Stimulated activated CD8-positive, alpha-beta memory T cell treated with anti-CD3 and anti-CD28 coated beads, Interleukin-12 subunit alpha, Interleukin-12 subunit beta, amount 100 ng/mL, for 1 hour (primary cell): Measurements from ENCODE around the gene GLOD5.

Experiments used
- DNase-seq: peaks from one replicate; pipeline ENCODE4 v3.0.0-alpha.2; 2020; ENCODE audit warnings: low read depth

The GLOD5 gene

DNA sequence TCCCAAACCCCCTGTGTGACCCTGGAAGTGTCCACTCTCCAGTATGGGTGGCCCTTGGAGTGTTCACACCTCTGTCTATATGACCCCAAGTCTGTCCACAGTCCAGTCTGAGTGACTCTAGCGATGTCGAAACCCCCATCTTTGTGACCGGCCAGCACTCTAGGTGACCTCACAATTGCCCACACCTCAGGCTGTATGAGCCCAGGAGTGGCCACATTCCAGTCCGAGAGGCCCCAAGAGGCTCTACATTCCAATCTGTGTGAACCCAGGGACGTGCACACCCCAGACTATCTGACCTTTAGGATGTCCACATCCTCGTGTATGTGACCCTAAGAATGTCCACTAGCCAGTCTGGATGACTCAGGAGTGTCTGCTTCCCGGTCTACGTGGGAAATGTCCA lies 7.3 kb upstream of the GLOD5 start:
- DNase-seq = no peak

DNA sequence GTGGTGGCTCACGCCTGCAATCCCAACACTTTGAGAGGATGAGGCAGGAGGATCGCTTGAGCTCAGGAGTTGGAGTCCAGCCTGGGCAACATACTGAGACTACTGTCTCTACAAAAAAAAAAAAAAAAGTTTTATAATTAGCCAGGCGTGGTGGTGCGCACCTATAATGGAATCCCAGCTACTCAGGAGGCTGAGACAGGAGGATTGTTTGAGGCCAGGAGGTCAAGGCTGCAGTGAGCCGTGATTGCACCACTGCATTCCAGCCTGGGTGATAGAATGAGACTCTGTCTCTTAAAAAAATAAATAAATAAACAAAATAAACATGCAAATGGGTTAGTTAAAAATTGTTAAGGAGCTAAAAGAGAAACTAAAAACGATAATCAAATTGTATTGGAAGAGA lies 7.7 kb downstream of the GLOD5 start:
- no peak for DNase-seq

GRCh38 chrX:48770296-48770695 lies 8.7 kb downstream of the GLOD5 start:
- DNase-seq = no peak

- no peak for DNase-seq
Observed at GRCh38 chrX:48772602-48773001, 11.1 kb downstream of the GLOD5 start.

GRCh38 chrX:48776818-48777439 lies 15.4 kb downstream of the GLOD5 start:
- DNase-seq = no peak

GRCh38 chrX:48779399-48779798 lies 17.9 kb downstream of the GLOD5 start:
- DNase-seq = no peak

GRCh38 chrX:48781705-48782104 lies 20.2 kb downstream of the GLOD5 start:
- DNase-seq = no peak

GRCh38 chrX:48782216-48782615 lies 20.7 kb downstream of the GLOD5 start:
- DNase-seq = no peak

GRCh38 chrX:48782795-48783194 lies 21.2 kb downstream of the GLOD5 start:
- no peak for DNase-seq

DNA sequence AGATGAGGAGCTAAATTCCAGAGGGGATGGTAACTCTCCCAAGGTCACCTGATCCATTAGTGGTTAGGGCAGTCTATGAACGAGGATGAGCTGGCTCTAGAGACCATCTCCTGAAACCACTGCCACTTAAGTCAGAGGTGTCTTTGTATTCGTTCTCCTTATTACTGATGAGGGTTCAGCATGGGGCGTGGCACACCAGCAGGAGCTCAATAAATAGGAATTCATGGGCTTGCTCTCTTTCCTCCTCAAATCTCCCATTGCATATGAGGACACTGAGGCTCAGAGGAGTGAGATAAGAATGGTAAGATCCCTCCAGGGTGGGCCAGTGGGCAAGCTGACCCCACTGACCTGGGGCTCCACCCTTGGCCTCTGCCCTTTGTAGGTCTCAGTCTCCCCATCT lies 23.2 kb downstream of the GLOD5 start:
- no peak for DNase-seq

- DNase-seq = no peak
Observed at GRCh38 chrX:48785186-48785539, 23.6 kb downstream of the GLOD5 start.

DNA sequence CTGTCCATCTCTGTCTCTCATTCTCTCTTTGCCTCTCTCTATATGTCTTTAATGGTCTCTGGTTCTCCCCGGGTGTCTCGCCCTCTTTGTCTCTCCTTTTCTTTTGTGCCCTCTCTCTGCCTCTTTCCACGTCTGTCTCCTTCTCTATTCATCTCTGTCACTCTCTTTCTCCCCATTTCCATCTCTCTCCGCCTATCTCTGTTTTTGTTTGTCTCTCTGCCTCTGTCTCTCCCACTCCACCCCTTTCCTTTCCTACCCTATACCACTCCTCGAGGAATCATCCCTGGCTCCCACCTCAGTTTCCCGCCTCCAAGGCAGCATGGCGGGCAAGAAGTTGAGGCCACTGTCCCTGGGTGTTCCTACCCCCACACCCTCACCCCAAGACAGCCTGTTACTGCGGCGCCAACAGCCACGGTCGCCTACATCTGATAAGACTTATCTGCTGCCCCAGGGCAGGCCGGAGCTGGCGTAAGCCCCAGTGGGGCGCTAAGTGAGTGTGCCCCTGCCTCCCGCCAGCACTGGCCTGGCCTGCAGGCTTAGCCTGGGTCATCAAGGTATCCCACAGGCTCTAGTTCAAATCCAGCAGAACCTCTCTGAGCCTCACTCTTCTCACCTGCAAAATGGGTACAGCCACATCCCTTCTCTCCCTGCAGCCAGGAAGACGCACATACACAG lies 24.1 kb downstream of the GLOD5 start:
- DNase-seq = no peak

- DNase-seq = no peak
Observed at GRCh38 chrX:48786341-48786800, 24.8 kb downstream of the GLOD5 start, which contains the start of gene GATA1. Gene GATA1 (plus strand): TSS chrX:48786590. CDS start chrX:48791110, 4,520 bp downstream.

- no peak for DNase-seq
Observed at GRCh38 chrX:48786825-48787504, 25.4 kb downstream of the GLOD5 start.

- DNase-seq = no peak
Observed at GRCh38 chrX:48787505-48788443, 26.2 kb downstream of the GLOD5 start.

DNA sequence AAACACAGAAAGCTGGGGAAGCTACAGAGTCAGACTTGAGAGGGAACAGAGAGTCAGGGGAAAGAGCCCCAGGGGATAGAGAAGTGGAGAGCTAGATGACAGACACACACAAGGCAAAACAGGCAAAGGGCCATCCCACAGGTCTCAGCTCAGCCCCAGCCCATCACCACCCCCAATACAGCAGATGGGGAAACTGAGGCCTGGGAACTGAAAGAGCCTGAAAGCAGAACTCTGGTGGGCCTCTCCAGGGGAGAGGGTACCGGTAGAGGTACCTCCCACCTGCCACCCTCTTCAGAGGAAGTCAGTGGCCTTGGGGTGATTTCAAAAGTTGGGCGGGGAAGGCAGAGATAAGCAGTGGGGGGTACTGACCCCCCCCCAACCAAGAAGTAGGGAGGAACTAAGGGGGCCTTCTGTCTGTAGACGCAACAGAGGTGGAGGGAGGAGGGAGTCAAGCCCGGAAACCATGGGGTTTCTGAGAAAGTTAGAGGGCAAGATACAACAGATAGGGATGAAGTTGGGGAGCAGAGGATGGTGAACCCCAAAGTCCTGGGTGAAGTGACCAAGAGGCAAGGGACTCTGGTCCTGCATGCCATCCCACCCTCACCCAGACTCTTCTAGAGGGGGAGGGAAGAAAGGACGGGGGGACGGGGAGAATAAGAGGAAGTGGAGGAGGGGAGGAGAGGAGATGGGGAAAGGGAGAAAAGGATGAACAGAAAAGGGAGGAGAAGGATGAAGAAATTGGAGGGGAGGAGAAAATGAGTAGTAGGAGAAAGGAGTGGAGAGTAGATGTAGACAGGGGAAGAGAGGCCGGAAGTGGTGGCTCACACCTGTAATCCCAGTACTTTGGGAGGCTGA lies 28.0 kb downstream of the GLOD5 start:
- DNase-seq = no peak

DNA sequence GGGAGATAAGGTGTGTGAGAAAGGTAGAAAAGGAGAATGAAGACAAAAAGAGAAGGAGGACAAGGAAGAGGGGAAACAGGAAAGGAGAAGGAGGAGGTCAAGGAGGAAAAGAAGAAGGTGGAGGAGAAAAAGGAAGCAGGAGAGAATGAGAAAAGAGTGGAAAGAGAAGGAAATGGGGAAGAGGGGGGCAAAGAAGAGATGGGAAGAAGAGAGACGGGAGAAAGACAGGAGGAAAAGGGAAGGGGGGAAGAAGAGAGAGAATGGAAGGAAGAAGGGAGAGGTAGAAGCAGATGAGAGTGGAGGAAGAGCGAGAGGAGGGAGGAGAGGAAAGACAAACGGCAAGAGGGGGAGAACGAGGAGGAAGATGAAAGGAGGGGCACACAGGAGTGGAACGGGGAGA lies 28.9 kb downstream of the GLOD5 start:
- no peak for DNase-seq

DNA sequence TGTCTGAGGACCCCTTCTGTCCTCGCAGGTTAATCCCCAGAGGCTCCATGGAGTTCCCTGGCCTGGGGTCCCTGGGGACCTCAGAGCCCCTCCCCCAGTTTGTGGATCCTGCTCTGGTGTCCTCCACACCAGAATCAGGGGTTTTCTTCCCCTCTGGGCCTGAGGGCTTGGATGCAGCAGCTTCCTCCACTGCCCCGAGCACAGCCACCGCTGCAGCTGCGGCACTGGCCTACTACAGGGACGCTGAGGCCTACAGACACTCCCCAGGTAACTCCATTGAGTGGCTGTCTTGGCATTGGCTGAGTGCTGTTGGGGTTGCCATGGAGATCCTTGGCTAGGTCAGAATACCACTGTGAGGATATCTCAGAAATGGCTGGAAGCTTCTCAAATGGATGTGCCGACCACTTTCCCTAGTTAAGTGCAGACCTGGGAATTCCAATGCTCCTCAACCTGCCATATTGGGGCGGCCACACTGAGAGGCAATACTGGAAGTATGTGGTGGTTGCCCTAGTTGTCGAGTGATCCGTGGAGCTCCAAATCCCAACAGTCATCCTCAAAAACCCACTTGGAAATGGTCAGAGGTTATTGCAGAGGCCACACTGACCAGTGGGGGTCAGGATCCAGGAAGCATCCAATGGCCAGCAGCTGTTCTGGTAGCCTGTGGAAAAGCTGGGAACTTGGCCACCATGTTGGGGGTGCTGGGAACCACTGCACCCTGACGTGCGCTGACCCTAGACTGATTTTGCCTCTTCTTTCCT lies 29.7 kb downstream of the GLOD5 start:
- DNase-seq = no peak

- no peak for DNase-seq
Observed at GRCh38 chrX:48792219-48792618, 30.7 kb downstream of the GLOD5 start.

DNA sequence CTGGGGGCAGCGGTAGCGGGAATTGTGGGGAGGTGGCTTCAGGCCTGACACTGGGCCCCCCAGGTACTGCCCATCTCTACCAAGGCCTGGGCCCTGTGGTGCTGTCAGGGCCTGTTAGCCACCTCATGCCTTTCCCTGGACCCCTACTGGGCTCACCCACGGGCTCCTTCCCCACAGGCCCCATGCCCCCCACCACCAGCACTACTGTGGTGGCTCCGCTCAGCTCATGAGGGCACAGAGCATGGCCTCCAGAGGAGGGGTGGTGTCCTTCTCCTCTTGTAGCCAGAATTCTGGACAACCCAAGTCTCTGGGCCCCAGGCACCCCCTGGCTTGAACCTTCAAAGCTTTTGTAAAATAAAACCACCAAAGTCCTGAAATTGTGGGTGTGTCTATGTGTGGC lies 32.4 kb downstream of the GLOD5 start:
- no peak for DNase-seq
